HepG2 (cell line): Measurements from ENCODE around the gene ZSCAN21. TPM values are rescaled to one million over a fixed set of nuclear protein-coding genes. Genes with fewer than 3 reads are reported as not detected.

ENCODE experiments used
- BCL3 ChIP-seq: sonication (generic); formaldehyde crosslinking; IDR thresholded peaks from 2 replicates; pipeline ENCODE4 v1.5.1; 2020; ENCODE audit warnings: mild to moderate bottlenecking, missing genetic modification reagents, moderate library complexity
- MIXL1 ChIP-seq: IDR thresholded peaks from 2 replicates; pipeline ENCODE4 v1.6.1; 2016
- NR2F1 ChIP-seq, 2 experiments: fragments of 450-650 bp in 1 of 2; formaldehyde crosslinking in 1 of 2; IDR thresholded peaks; 2 replicates each; pipeline versions ENCODE4 v1.5.0 to v1.6.1; 2016 to 2020; ENCODE audit warnings: mild to moderate bottlenecking in 1 of 2, missing compliant biosample characterization in 1 of 2, missing genetic modification reagents in 1 of 2, moderate library complexity in 1 of 2
- PAWR ChIP-seq: sonication (generic); formaldehyde crosslinking; IDR thresholded peaks from 2 replicates; pipeline ENCODE4 v1.4.0; 2020; ENCODE audit warnings: missing genetic modification reagents, mild to moderate bottlenecking, borderline replicate concordance
- PRDM15 ChIP-seq: sonication (generic); formaldehyde crosslinking; IDR thresholded peaks from 2 replicates; pipeline ENCODE4 v1.4.0; 2020; ENCODE audit warnings: missing genetic modification reagents
- SETDB1 ChIP-seq: sonication (generic); formaldehyde crosslinking; IDR thresholded peaks from 2 replicates; pipeline ENCODE4 v1.5.1; 2020; ENCODE audit warnings: missing genetic modification reagents, mild to moderate bottlenecking, borderline replicate concordance
- SMAD1 ChIP-seq: sonication (generic); formaldehyde crosslinking; IDR thresholded peaks from 2 replicates; pipeline ENCODE4 v1.4.0; 2020; ENCODE audit warnings: missing genetic modification reagents, low read depth, mild to moderate bottlenecking, borderline replicate concordance
- SNRNP70 ChIP-seq: fragments of 200-400 bp; formaldehyde crosslinking; IDR thresholded peaks from 2 replicates; pipeline ENCODE4 v1.6.1; 2017; ENCODE audit warnings: mild to moderate bottlenecking, low read depth, low read length, moderate library complexity
- TERF1 ChIP-seq: sonication (generic); formaldehyde crosslinking; IDR thresholded peaks from 2 replicates; pipeline ENCODE4 v1.8.0; 2022; ENCODE audit warnings: mild to moderate bottlenecking, missing genetic modification reagents, moderate library complexity
- ZNF343 ChIP-seq: sonication (generic); formaldehyde crosslinking; IDR thresholded peaks from 2 replicates; pipeline ENCODE4 v1.4.0; 2020; ENCODE audit warnings: mild to moderate bottlenecking, missing genetic modification reagents
- ZNF407 ChIP-seq: sonication (generic); formaldehyde crosslinking; IDR thresholded peaks from one replicate; pipeline ENCODE4 v1.5.1; 2020; ENCODE audit warnings: mild to moderate bottlenecking, missing genetic modification reagents; ENCODE audit errors: not compliant biosample characterization
- ZNF792 ChIP-seq: IDR thresholded peaks from 2 replicates; pipeline ENCODE4 v1.6.1; 2016
- ZSCAN12 ChIP-seq: sonication (generic); formaldehyde crosslinking; IDR thresholded peaks from 2 replicates; pipeline ENCODE4 v1.9.0; 2021; ENCODE audit warnings: mild to moderate bottlenecking, missing genetic modification reagents
- polyA plus RNA-seq, 8 experiments: library from polyadenylated mRNA; depleted of rRNA in 3 of 8; stranded (reverse) in 7 of 8; unstranded in 1 of 8; fragments of >200 nt; fragmentation: Illumina TruSeq in 4 of 8; extraction: Trizol in 4 of 8; gene quantifications; 2 replicates each; pipeline versions ENCODE4 v1.2.1 to v1.2.3, GENCODE V29; 2011 to 2016; ENCODE audit warnings: low read depth in 4 of 8, missing spikeins in 1 of 8, mixed read lengths in 1 of 8; ENCODE audit not compliant: insufficient read depth in 1 of 8
- total RNA-seq, 5 experiments: library from RNA; depleted of rRNA; stranded (reverse); fragments of >200 nt; fragmentation: Illumina TruSeq; extraction: Trizol; gene quantifications; 2 replicates each; pipeline ENCODE4 v1.2.3, GENCODE V29; 2016; ENCODE audit warnings: low read depth in 1 of 5

Gene ZSCAN21
- total and polyA plus RNA-seq, 2 of the 13 experiments (the other 11 are each of a cell fraction or from before 2014, with no cell fraction given): 7.0 to 10.0 TPM

- TF ChIP-seq PRDM15 (CRISPR knock-in tag): no peak
- no peak for TF ChIP-seq SMAD1 (CRISPR knock-in tag)
- TF ChIP-seq ZSCAN12 (CRISPR knock-in tag): 0 out of 2 replicates have a peak, but pooled peaks have one; percentile 46
- no peak for TF ChIP-seq ZNF407 (CRISPR knock-in tag)
- TF ChIP-seq SETDB1 (CRISPR knock-in tag): no peak
- peak; percentile 33; the same call in 1 of the 2 replicates for TF ChIP-seq ZNF343 (CRISPR knock-in tag)
- TF ChIP-seq MIXL1 (CRISPR knock-in tag): peak; percentile 43; the same call in 1 of the 2 replicates
- TF ChIP-seq SNRNP70: no peak
- TF ChIP-seq ZNF792 (CRISPR knock-in tag): peak; percentile 81
- TF ChIP-seq PAWR (CRISPR knock-in tag): no peak
- TF ChIP-seq BCL3 (CRISPR knock-in tag): no peak
- no peak for TF ChIP-seq TERF1 (CRISPR knock-in tag)
- TF ChIP-seq NR2F1 (CRISPR knock-in tag; IDR thresholded peaks at IDR 0.05): no peak; a peak in 1 of 4 replicates
Measured at GRCh38 chr7:100015232-100016214, 34.1 kb upstream of the ZSCAN21 start, which contains the start of gene ZKSCAN1 (continued).
